K562 (cell line): Measurements from ENCODE around the gene KIF5A. TPM values are rescaled to one million over a fixed set of nuclear protein-coding genes. Genes with fewer than 3 reads are reported as not detected.

Experiments
- ARID3A ChIP-seq: IDR thresholded peaks from 2 replicates; pipeline ENCODE4 v1.6.1; 2012; ENCODE audit warnings: low read depth, low read length, improper control_type of control experiment, borderline replicate concordance
- CBFB ChIP-seq: sonication (generic); formaldehyde crosslinking; IDR thresholded peaks from 2 replicates; pipeline ENCODE4 v1.4.0; 2020; ENCODE audit warnings: mild to moderate bottlenecking, missing genetic modification reagents
- CBX2 ChIP-seq: fragments of 200-600 bp; sonication (generic); IDR thresholded peaks from one replicate; pipeline ENCODE4 v1.6.1; 2012; ENCODE audit warnings: mild to moderate bottlenecking, low read length, inconsistent platforms; ENCODE audit not compliant: insufficient read depth, poor library complexity, severe bottlenecking
- CBX8 ChIP-seq: fragments of 200-600 bp; sonication (generic); IDR thresholded peaks from 2 replicates; pipeline ENCODE4 v1.6.1; 2012; ENCODE audit warnings: borderline replicate concordance, mixed run types, low read depth, mild to moderate bottlenecking, moderate library complexity, mixed read lengths, low read length, control low read depth, inconsistent platforms; ENCODE audit not compliant: poor library complexity, severe bottlenecking; ENCODE audit errors: extremely low read depth
- CXXC5 ChIP-seq: fragments of 250-450 bp; sonication (Bioruptor Pico); IDR thresholded peaks from 2 replicates; pipeline ENCODE4 v1.8.0; 2022; ENCODE audit warnings: inconsistent platforms, mild to moderate bottlenecking, moderate library complexity
- FOXK2 ChIP-seq, 2 experiments: fragments of 450-650 bp; IDR thresholded peaks in 1 of 2; conservative IDR thresholded peaks in 1 of 2; 2 replicates each; pipeline ENCODE4 v1.6.1; 2016; ENCODE audit warnings: low read depth in 2 of 2, mild to moderate bottlenecking in 1 of 2
- HNRNPH1 ChIP-seq: fragments of 200-400 bp; formaldehyde crosslinking; optimal IDR thresholded peaks from 2 replicates; pipeline ENCODE3; 2017; ENCODE audit warnings: low read depth, mild to moderate bottlenecking, low read length, moderate library complexity
- KAT7 ChIP-seq: sonication (generic); formaldehyde crosslinking; IDR thresholded peaks from 2 replicates; pipeline ENCODE4 v1.8.0; 2022; ENCODE audit warnings: missing genetic modification reagents, mild to moderate bottlenecking, borderline replicate concordance
- LEF1 ChIP-seq: fragments of 450-650 bp; IDR thresholded peaks from 2 replicates; pipeline ENCODE4 v1.6.1; 2016; ENCODE audit warnings: mild to moderate bottlenecking
- NCOA6 ChIP-seq: fragments of 450-650 bp; IDR thresholded peaks from 2 replicates; pipeline ENCODE4 v1.6.1; 2017; ENCODE audit warnings: mild to moderate bottlenecking
- NCOR1 ChIP-seq: fragments of 450-650 bp; IDR thresholded peaks from 2 replicates; pipeline ENCODE4 v1.6.1; 2016; ENCODE audit warnings: mild to moderate bottlenecking, moderate library complexity
- NR3C1 ChIP-seq: sonication (generic); formaldehyde crosslinking; IDR thresholded peaks from 2 replicates; pipeline ENCODE4 v1.8.1; 2022; ENCODE audit warnings: missing genetic modification reagents
- PHF8 ChIP-seq: fragments of 200-600 bp; sonication (generic); IDR thresholded peaks from 2 replicates; pipeline ENCODE4 v1.6.1; 2012; ENCODE audit warnings: mixed run types, mild to moderate bottlenecking, inconsistent platforms, low read length, moderate library complexity, borderline replicate concordance
- PTTG1 ChIP-seq: fragments of 450-650 bp; IDR thresholded peaks from 2 replicates; pipeline ENCODE4 v1.6.1; 2016; ENCODE audit warnings: low read depth, mild to moderate bottlenecking, missing genetic modification characterization, missing compliant biosample characterization
- RBM25 ChIP-seq: fragments of 200-400 bp; formaldehyde crosslinking; IDR thresholded peaks from 2 replicates; pipeline ENCODE4 v1.6.1; 2018; ENCODE audit warnings: low read length, low read depth, moderate library complexity; ENCODE audit not compliant: severe bottlenecking
- RBM39 ChIP-seq: fragments of 200-400 bp; formaldehyde crosslinking; optimal IDR thresholded peaks from 2 replicates; pipeline ENCODE3; 2018; ENCODE audit warnings: low read depth, low read length
- SNRNP70 ChIP-seq: fragments of 200-400 bp; formaldehyde crosslinking; optimal IDR thresholded peaks from 2 replicates; pipeline ENCODE3; 2017; ENCODE audit warnings: low read depth, low read length
- SRSF9 ChIP-seq: fragments of 200-400 bp; formaldehyde crosslinking; IDR thresholded peaks from 2 replicates; pipeline ENCODE4 v1.6.1; 2017; ENCODE audit warnings: low read depth, low read length, borderline replicate concordance
- STAT5B ChIP-seq: fragments of 250-450 bp; sonication (Bioruptor Pico); IDR thresholded peaks from 2 replicates; pipeline ENCODE4 v1.8.0; 2021; ENCODE audit warnings: mild to moderate bottlenecking, inconsistent platforms
- TAF7 ChIP-seq: fragments of 450-650 bp; IDR thresholded peaks from 2 replicates; pipeline ENCODE4 v1.6.1; 2016; ENCODE audit warnings: missing genetic modification characterization, missing compliant biosample characterization
- TCF7L2 ChIP-seq: fragments of 150-350 bp; IDR thresholded peaks from 2 replicates; pipeline ENCODE4 v1.6.1; 2016; ENCODE audit warnings: low read depth, mild to moderate bottlenecking, low read length, moderate library complexity
- TSC22D4 ChIP-seq: fragments of 450-650 bp; IDR thresholded peaks from 2 replicates; pipeline ENCODE4 v1.6.1; 2016; ENCODE audit warnings: missing genetic modification characterization, missing biosample characterization, control low read depth
- ZBTB1 ChIP-seq: sonication (generic); formaldehyde crosslinking; IDR thresholded peaks from 2 replicates; pipeline ENCODE4 v1.8.1; 2023; ENCODE audit warnings: missing genetic modification reagents, low read depth, mild to moderate bottlenecking, borderline replicate concordance
- ZNF184 ChIP-seq: sonication (generic); formaldehyde crosslinking; IDR thresholded peaks from 2 replicates; pipeline ENCODE4 v1.5.0; 2020; ENCODE audit warnings: missing genetic modification reagents
- ZNF3 ChIP-seq: fragments of 250-450 bp; sonication (Bioruptor Pico); IDR thresholded peaks from 2 replicates; pipeline ENCODE4 v1.5.0; 2021; ENCODE audit warnings: mild to moderate bottlenecking, moderate library complexity
- ZNF740 ChIP-seq, 3 experiments: fragments of 200-800 bp in 1 of 3; sonication (Bioruptor generic) in 1 of 3; sonication (generic) in 1 of 3; formaldehyde crosslinking in 1 of 3; IDR thresholded peaks; 2 replicates each; pipeline versions ENCODE4 v1.6.1 to v1.8.0; 2016 to 2022; ENCODE audit warnings: mild to moderate bottlenecking in 2 of 3, missing compliant biosample characterization in 2 of 3, missing genetic modification characterization in 2 of 3, missing genetic modification reagents in 1 of 3
- polyA plus RNA-seq, 8 experiments: library from polyadenylated mRNA; depleted of rRNA in 4 of 8; stranded (reverse) in 5 of 8; unstranded in 3 of 8; fragments of >200 nt; fragmentation: Nextera tagmentation in 2 of 8; fragmentation: Illumina TruSeq in 1 of 8; extraction: Ambion mirVana in 2 of 8; extraction: Trizol in 1 of 8; gene quantifications; 2 replicates each; pipeline versions ENCODE4 v1.2.1 to v1.2.3, GENCODE V29; 2011 to 2014; ENCODE audit warnings: inconsistent platforms in 1 of 8, missing spikeins in 1 of 8
- total RNA-seq, 7 experiments: library from RNA; depleted of rRNA in 6 of 7; stranded (reverse); fragments of >200 nt in 6 of 7; fragmentation: Illumina TruSeq in 2 of 7; extraction: Trizol in 2 of 7; gene quantifications; 2 replicates each; pipeline versions ENCODE4 v1.2.1 to v1.2.3, GENCODE V29; 2011 to 2021; ENCODE audit warnings: low replicate concordance in 1 of 7

KIF5A gene
- total and polyA plus RNA-seq, 9 of the 15 experiments (the other 6 are each of a cell fraction or from before 2014, with no cell fraction given), result 3.4 to 17.7 (median 8.0) TPM

DNA sequence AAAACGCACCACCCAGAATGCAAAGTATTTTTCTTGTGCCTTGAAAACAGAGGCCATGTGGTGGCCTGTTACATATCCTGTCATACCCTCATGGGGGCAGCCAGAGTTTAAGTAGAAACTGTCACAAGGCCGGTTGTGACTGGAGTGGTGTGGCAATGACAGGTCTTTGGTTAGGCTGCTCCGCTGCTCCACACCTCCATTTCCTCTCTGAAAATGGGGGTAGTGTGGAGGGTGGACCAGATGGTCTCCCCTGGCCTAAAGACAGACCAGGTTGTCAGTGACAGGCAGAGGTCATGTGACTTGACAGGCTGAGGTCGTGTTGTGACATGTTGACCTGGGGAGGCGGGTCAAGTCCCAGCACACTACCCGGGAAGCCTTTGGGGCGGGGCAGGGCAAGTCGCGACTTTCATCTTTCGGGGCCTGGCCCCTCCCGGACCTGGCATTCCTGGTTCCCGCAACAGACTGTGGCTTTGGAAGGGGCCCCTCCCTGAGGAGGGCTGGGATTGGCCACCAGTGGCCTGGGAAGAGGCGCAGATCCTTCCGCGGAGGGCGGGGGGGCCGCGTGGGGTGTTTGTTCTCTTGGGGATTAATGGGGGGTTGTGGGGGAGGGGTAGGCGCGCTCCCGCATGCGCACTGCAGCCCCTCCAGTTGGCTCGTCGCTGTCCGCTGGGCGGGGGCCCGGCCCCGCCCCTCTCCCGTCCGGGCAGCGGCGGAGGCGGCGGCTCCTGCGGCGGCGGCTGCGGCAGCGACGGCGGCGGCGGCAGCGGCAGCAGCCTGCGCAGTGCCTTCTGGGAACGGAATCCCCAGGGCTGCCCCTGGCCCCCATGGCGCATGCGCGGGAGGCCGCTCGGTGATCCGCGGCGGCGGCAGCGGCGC lies 27.6 kb upstream of the KIF5A start, which contains the start of gene MBD6 (continued):
- TF ChIP-seq FOXK2 (conservative IDR thresholded peaks at IDR 0.05 in 1 of 2, IDR thresholded peaks at IDR 0.05 in 1 of 2; ENCODE audit: low read depth in 2 of 2) (peak; percentile 96 to 97), TAF7 (tag) (peak; percentile 30; the same call in 1 of the 2 replicates), ARID3A (no peak), KAT7 (peak; percentile 64; the same call in 1 of the 2 replicates), PTTG1 (tag) (no peak; the same call in 1 of the 2 replicates), ZBTB1 (peak; percentile 99), CBX8 (no peak), RBM39 (no peak), NCOR1 (peak; percentile 77), ZNF740 (CRISPR knock-in tag; IDR thresholded peaks at IDR 0.05) (no peak), ZNF740 (tag; IDR thresholded peaks at IDR 0.05) (peak in 1 of 2 experiments; percentile 71; a peak in 2 of 4 replicates), ZNF184 (CRISPR knock-in tag) (no peak), LEF1 (peak; percentile 97), PHF8 (peak; percentile 37; the same call in 1 of the 2 replicates), NCOA6 (no peak), CBFB (CRISPR knock-in tag) (no peak), STAT5B (CRISPR knock-in tag) (no peak), CBX2 (no peak), SRSF9 (no peak), ZNF3 (no peak), CXXC5 (CRISPR knock-in tag) (peak; percentile 74), NR3C1 (no peak), RBM25 (no peak), TSC22D4 (no peak), SNRNP70 (no peak), TCF7L2 (0 out of 2 replicates have a peak, but pooled peaks have one; percentile 60), HNRNPH1 (no peak)
